KOPT-K1 (cell line): ENCODE results near the gene COX10.

Experiments used
- H3K27ac ChIP-seq: fragments of 200-600 bp; sonication (generic); 2 replicates; pipeline ENCODE4 v1.5.1; 2016; ENCODE audit warnings: antibody characterized with exemption, mild to moderate bottlenecking, low read depth, low read length; ENCODE audit not compliant: poor library complexity, severe bottlenecking
- H3K36me3 ChIP-seq: fragments of 200-600 bp; sonication (generic); 2 replicates; pipeline ENCODE4 v1.5.1; 2017; ENCODE audit warnings: antibody characterized with exemption, mild to moderate bottlenecking, low read length, moderate library complexity; ENCODE audit not compliant: insufficient read depth
- H3K9me3 ChIP-seq: fragments of 200-600 bp; sonication (generic); 2 replicates; pipeline ENCODE4 v1.5.1; 2017; ENCODE audit warnings: antibody characterized with exemption, low read length, mild to moderate bottlenecking; ENCODE audit not compliant: insufficient read depth, poor library complexity, severe bottlenecking

COX10 gene

DNA sequence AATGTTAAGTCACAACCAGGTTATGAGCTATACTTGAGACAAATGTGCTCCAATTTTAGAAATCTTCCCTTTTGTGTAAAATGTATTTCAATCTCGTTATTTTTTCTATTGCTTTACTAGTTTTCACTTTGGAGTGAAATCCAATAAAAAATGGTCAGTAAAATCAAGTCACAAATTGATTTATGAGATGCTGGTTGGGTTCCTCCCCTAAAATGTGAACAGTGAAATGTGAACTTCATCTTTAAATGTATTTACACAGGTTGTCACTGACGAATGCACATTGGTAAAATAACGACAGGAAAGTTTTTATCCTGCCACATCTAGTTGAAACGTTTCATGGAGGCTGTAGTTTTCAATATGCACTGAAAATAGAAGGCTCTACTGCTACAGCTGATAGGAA is 55.5 kb downstream of the COX10 start:
- H3K9me3 ChIP-seq = no peaks in the 10 kb centered on the region
- no peak overlapping the region for H3K27ac ChIP-seq
- no peaks in the 10 kb centered on the region for H3K36me3 ChIP-seq

DNA sequence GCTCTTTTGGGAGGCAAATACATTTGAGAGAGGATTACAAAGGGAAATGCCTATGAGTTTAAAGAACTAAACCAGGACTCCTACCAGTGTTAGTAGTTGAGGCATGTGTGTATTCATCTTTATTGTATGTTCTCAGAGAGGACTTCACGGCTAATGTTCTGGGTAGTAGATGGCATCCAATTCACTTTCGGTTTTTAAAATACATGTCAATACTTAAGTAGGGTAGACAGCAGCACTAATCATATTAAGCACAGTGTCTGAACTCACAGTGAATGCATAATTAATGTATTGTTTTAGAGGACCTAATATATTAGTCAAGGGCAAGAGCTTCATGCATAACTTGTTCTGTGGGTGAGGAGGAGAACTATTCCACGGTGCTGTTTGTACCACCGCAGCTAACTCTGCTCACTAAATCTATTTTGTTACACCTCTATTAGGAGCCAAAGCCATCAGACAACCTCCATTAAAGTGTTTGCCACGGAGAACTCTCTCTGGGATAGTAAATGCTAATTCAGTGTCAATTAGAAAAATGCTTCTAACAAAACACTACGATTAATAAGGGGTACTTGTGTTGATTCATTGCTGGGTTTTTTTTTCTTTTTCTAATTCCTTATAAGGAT is 56.3 kb downstream of the COX10 start:
- no peaks in the 10 kb centered on the region for H3K9me3 ChIP-seq
- no peaks in the 10 kb centered on the region for H3K36me3 ChIP-seq
- no peak overlapping the region for H3K27ac ChIP-seq

DNA sequence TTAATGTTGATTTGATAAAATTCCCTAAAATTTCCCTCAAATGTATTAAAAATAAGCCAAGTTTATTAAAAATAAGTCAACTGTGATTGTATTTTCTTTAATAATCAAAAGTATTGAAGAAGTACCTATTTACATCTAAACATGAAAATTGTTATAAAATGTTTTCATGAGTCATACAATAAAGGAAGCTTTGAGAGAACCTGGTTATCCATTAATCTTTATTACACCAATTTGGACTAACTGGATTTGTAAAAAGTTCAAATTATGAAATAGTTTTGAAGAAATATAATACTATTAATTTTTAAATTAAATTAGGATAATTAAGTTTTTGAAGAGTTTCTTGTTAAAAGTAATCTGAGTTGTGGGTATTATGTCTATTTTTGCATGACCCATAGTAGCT is 63.8 kb downstream of the COX10 start:
- no peaks in the 10 kb centered on the region for H3K36me3 ChIP-seq
- H3K27ac ChIP-seq = no peak overlapping the region
- no peaks in the 10 kb centered on the region for H3K9me3 ChIP-seq

DNA sequence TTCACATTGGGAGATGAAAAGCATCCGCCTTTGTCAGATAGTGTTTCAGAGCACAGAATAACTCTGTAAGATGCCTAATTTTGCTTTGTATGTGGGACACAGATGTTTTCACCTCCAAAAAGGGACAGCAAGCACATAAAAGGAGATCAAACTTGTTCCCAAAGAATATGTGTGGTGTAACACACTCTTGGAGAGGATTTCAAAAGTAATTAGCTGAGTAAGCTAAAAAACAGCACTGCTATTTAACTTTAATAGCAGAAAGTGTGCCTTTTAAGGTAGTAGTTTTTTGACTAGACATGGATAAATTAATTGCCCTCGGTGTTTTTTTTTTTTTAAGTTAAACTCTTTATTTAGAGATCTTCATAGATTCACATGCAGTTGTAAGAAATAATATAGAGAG is 65.2 kb downstream of the COX10 start:
- no peaks in the 10 kb centered on the region for H3K36me3 ChIP-seq
- H3K27ac ChIP-seq = no peak overlapping the region
- no peaks in the 10 kb centered on the region for H3K9me3 ChIP-seq

DNA sequence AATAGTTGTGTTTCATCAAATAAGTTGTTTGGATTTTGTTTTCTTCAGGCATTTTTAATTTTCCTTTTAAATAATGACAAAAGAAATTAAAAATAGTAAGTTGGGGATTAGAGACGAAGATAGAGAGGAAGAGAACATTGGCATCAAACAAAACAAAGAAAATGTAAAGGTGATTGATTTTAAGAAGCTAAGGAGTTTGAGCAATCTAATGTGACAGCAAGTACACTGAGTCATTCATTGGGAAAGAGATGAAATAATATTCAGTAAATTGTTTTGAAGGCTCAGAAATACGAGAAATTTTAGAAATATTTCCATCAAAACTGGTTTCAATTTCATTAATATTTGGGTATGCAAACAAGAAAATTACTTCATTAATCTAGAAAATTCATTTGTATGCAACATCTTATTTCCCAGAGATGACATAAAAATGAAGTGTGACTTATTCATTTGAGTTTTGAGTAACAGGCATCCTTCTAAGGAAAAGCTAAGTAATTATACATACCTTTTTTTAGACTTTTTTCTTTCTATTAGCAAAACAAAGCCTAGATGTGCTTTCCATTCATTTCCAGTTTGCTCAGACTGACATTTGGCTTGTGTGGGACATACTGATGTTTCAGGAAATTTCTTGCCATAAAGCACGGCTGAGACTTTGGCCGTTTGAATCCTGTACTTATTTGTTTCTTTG is 66.7 kb downstream of the COX10 start:
- Histone ChIP-seq H3K9me3 (no peaks in the 10 kb centered on the region), H3K27ac (no peak overlapping the region), H3K36me3 (no peaks in the 10 kb centered on the region)

DNA sequence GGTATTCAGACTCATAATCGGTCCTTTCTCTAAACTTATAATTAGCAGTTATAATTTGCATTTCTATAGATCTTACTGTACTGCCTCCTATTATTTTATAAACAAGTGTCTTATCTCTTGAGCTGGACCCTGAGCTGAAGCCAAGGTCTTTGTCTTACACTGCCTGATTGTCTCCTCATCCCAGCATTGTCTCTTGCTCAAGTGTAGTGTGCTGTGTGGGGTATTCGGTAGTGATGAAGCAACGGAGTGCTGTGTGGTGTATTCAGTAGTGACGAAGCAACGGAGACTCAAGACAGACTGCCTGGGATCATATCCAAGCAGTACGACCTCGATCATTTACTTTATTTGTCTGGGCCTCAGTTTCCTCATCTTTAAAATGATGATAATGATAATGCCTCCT is 69.3 kb downstream of the COX10 start:
- no peaks in the 10 kb centered on the region for H3K9me3 ChIP-seq
- H3K36me3 ChIP-seq = no peaks in the 10 kb centered on the region
- H3K27ac ChIP-seq = no peak overlapping the region

DNA sequence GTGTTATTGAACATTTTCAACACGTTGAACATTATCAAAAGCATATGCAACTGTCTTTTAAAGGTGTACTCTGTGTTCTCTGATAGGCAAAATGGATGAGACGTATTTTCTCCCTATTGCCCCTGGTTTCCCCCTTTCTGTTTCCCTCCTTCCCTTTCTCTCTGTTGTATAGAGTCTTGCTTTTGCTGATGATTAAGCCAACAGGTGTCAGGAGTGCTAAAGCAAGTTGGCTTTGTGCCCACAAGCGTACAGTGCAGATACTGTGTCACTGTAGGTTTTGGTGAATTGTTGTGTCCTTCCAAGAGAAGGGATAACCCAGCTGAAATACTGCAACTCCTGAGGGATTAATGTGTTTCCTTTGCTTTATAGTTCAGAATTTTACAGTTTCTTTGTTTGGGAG is 74.4 kb downstream of the COX10 start:
- no peaks in the 10 kb centered on the region for H3K36me3 ChIP-seq
- no peak overlapping the region for H3K27ac ChIP-seq
- peaks cover 5% of the 10 kb centered on the region for H3K9me3 ChIP-seq

DNA sequence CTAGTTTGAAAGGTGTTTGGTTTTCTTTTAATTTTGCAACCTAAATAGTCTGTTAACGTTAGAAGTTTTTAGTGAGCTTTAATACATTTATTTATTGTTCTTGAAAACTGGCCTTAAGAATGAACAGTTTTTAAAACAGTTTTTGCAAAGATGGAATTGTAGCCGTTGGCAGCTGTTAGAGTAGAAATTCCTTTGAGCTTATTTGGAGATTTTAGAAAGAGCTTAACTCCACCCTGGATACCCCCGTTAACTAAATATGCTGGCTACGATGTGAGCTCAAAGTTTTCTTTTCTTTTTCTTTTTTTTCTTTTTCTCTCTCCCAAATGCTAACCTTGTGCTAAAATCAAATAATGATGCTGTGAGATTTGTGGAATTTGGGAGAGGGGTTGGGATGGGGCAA is 75.2 kb downstream of the COX10 start:
- H3K9me3 ChIP-seq = peaks cover 5% of the 10 kb centered on the region
- H3K36me3 ChIP-seq = no peaks in the 10 kb centered on the region
- H3K27ac ChIP-seq = no peak overlapping the region

DNA sequence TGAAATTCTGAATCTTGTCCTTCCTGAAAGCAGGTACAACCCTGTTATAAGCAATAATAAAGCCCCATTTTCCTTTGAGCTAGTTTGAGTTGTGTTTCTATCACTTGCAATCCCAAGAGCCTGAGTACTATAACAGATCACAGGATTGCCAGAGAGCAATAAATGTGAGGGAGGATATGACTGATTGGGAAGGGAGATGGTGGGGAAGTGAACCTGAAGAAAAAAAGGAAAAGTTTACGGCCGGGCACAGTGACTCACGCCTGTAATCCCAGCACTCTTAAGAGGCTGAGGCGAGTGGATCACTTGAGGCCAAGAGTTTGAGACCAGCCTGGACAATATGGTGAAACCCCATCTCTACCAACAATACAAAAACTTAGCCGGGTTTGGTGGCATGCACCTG is 80.4 kb downstream of the COX10 start:
- Histone ChIP-seq H3K36me3 (no peaks in the 10 kb centered on the region), H3K27ac (no peak overlapping the region), H3K9me3 (peaks cover 5% of the 10 kb centered on the region)

DNA sequence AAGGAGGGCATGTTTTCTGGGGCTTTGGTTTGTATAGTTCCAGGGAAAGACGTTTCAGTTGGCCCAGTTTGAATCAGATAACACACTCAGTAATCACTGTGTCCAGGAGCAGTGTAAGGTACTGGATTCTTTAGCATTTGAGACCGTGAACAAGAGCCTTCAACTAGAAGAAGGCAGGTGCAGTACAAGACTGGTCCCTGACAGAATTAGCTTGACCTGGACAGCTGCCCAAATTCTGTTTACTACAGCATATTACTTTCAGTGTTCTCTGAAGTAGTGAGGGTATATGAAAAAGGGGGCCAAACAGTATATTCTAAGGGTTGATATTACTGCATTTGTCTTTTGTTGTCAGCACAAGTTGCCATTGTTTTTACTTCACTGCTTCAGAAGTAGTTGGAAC is 81.3 kb downstream of the COX10 start:
- Histone ChIP-seq H3K27ac (no peak overlapping the region), H3K36me3 (no peaks in the 10 kb centered on the region), H3K9me3 (peaks cover 5% of the 10 kb centered on the region)

DNA sequence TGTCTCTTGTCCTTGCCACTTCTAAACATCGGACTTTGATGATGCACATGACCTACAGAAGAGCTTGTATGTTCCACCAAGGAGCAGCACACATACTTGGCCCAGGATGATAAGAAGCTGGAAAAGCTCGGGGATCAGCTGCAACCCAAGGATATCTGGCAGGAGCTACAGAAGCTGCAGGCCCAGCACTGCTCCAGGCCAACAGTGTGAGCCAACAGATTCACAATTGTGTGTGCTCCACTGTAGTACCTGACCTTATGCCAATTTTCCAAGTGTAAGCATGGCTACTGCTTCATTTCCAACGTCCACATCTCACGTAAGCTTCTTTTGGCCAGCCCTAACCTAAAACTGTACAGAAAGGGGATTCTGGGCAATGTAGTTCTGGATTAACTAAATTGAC is 83.4 kb downstream of the COX10 start:
- Histone ChIP-seq H3K27ac (no peak overlapping the region), H3K9me3 (no peaks in the 10 kb centered on the region), H3K36me3 (no peaks in the 10 kb centered on the region)

DNA sequence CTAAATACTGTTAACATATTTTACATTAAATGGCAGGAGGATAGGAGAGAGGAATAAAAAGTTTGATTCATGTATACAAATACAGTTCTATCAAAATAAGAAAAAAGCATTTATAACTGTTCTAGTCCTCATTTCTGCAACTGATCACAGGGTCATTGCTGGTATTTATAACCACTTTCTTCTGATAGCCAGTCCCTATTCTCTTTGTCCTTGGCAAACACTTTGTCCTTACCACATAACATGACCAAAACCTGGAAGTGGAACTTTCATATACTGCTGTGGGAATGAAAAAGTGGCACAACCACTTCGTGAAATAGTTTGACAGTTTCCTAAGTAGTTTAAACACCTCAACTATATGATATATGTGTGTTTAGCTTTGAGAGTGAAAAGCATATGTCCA is 84.1 kb downstream of the COX10 start:
- H3K9me3 ChIP-seq = no peaks in the 10 kb centered on the region
- no peaks in the 10 kb centered on the region for H3K36me3 ChIP-seq
- no peak overlapping the region for H3K27ac ChIP-seq

DNA sequence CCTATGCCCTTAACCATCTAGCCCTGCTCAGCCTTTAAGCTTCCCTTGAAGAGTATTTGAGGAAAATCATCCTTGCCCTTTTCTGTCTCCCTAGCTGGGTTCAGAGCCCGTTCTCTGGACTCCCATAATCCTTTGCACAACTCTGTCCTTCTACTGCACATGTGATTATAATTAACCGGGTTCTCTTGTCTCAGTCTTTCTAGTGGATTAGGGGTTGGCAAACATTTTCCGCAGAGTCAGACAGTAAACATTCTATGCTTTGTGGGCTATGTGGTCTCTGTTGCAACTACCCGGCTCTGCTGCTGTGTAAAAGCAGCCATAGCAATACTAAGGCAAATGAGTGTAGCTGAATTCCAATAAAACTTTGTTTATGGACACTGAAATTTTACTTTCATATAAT is 87.4 kb downstream of the COX10 start:
- Histone ChIP-seq H3K36me3 (peaks cover 10% of the 10 kb centered on the region; the same call in 1 of the 2 replicates), H3K27ac (no peak overlapping the region), H3K9me3 (no peaks in the 10 kb centered on the region)

DNA sequence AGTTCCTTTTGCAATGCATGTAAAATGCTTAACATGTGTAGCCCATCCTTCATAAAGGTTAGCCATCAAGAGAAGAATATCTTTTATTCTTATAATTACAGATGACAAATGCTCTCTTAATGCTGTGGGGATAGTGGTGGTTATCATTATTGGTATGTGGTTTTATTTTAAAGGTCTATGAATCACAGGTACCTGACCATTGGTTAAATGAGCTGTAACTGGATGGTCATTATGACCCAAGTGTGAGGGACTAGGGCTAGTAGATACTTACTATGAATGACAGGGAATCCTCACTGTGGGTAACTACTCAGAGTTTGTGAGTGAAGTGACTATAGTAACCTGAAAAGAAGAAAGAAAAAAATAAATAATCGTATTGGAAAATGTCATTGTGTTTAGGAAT is 88.5 kb downstream of the COX10 start:
- Histone ChIP-seq H3K9me3 (no peaks in the 10 kb centered on the region), H3K27ac (no peak overlapping the region), H3K36me3 (peaks cover 16% of the 10 kb centered on the region)

DNA sequence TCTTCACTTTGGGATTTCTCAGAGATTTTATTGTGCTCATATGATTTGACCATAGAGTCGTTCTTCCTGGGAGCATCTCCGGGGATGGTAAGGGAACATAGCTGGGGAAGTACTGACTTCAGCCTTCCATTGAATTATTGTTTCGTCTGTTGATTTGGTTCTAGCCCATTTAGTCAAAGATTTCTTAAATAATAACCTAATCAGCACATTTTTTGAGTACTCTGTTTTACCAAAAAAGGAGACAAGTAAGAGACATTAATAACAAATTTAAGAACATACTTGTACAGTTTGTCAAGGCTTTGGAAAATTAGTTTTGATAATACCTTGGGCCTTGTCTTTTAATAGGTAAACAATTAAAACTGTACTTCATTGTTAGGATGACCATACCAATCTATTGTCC is 89.4 kb downstream of the COX10 start:
- no peak overlapping the region for H3K27ac ChIP-seq
- peaks cover 16% of the 10 kb centered on the region for H3K36me3 ChIP-seq
- no peaks in the 10 kb centered on the region for H3K9me3 ChIP-seq

DNA sequence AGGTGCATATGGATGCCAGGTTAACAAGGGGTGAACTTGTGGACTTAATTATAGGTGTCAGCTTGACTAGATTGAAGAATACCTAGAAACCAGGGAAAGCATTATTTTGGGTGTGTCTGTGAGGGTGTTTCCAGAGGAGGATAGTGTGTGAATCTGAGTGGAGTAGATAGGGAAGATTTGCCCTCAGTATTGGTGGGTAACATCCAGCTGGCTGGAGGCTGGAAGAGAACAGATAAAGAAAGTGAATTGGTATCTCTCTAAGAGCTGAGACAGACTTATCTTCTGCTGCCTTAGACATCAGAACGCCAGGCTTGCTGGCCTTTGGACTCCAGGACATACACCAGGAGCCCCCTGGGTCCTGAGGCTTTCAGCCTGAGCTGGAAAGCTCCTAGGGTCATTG is 92.1 kb downstream of the COX10 start:
- peaks cover 16% of the 10 kb centered on the region for H3K36me3 ChIP-seq
- H3K27ac ChIP-seq = no peak overlapping the region
- no peaks in the 10 kb centered on the region for H3K9me3 ChIP-seq
